Activated T-helper 17 cell treated with anti-CD3 and anti-CD28 coated beads, Interleukin-2, amount 50 U/mL, for 72 hours (primary cell): ENCODE data around the gene RAB36. TPM values are rescaled to one million over a fixed set of nuclear protein-coding genes. Genes with fewer than 3 reads are reported as not detected.
A peak's percentile ranks its signal among the peaks of the same experiment; 100 is the strongest.

Experiments
- ATAC-seq: fragments of 150-1000 bp; cut with Tn5 transposase; replicated peaks from 2 replicates; pipeline ENCODE4 v1.10.0; 2021; ENCODE audit warnings: mild to moderate bottlenecking, moderate library complexity
- H3K27ac Mint-ChIP-seq: one replicate; pipeline ENCODE4 v1.8.0; 2022; ENCODE audit warnings: mixed read lengths
- H3K27me3 Mint-ChIP-seq: one replicate; pipeline ENCODE4 v1.8.0; 2022; ENCODE audit warnings: mixed read lengths
- H3K36me3 Mint-ChIP-seq: one replicate; pipeline ENCODE4 v1.8.0; 2022; ENCODE audit warnings: low read depth, mild to moderate bottlenecking, mixed read lengths
- H3K4me1 Mint-ChIP-seq: one replicate; pipeline ENCODE4 v1.8.0; 2022; ENCODE audit warnings: mixed read lengths
- H3K4me3 Mint-ChIP-seq: one replicate; pipeline ENCODE4 v1.8.0; 2022; ENCODE audit warnings: mild to moderate bottlenecking, mixed read lengths
- H3K9me3 Mint-ChIP-seq: one replicate; pipeline ENCODE4 v1.8.0; 2022; ENCODE audit warnings: mixed read lengths
- total RNA-seq, 2 donors: library from RNA; stranded (reverse); gene quantifications; one replicate each; pipeline ENCODE4 v1.2.3, GENCODE V29; 2022

The RAB36 gene
- total RNA-seq, 2 donors from 2014 or later: 0.61 to 0.80 TPM

DNA sequence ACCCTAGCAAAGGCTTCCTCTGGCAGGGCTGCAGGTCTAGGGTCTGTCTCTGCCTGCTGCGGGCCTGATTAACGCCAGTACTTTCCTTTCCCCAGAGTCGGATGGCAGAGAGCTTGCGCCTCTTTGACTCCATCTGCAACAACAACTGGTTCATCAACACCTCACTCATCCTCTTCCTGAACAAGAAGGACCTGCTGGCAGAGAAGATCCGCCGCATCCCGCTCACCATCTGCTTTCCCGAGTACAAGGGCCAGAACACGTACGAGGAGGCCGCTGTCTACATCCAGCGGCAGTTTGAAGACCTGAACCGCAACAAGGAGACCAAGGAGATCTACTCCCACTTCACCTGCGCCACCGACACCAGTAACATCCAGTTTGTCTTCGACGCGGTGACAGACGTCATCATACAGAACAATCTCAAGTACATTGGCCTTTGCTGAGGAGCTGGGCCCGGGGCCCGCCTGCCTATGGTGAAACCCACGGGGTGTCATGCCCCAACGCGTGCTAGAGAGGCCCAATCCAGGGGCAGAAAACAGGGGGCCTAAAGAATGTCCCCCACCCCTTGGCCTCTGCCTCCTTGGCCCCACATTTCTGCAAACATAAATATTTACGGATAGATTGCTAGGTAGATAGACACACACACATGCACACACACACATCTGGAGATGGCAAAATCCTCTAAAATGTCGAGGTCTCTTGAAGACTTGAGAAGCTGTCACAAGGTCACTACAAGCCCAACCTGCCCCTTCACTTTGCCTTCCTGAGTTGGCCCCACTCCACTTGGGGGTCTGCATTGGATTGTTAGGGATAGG is 22.1 kb upstream of the RAB36 start:
- H3K4me3 Mint-ChIP-seq: no peak overlapping the region
- ATAC-seq: no peak
- H3K9me3 Mint-ChIP-seq: peaks cover 6% of the 10 kb centered on the region
- H3K27ac Mint-ChIP-seq: no peak overlapping the region
- no peaks in the 10 kb centered on the region for H3K36me3 Mint-ChIP-seq
- peaks cover 8% of the 10 kb centered on the region for H3K4me1 Mint-ChIP-seq
- no peaks in the 10 kb centered on the region for H3K27me3 Mint-ChIP-seq

DNA sequence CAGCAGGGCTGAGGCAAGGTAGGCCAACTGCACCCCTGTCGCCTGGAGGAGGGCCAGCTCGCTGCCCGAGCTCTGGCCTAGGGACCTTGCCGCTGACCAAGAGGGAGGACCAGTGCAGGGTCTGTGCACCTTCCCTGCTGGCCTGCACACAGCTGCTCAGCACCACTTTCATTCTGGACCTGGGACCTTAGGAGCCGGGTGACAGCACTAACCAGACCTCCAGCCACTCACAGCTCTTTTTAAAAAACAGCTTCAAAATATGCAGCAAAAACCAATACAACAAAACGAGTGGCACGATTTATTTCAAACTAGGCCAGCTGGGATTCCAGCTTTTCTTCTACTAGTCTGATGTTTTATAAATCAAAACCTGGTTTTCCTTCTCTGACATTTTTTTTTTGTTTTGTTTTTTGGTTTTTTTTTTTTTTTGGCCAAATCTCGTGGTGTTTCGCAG is 21.4 kb upstream of the RAB36 start:
- Mint-ChIP-seq H3K4me3 (no peak overlapping the region), H3K27me3 (no peaks in the 10 kb centered on the region)
- no peak for ATAC-seq

DNA sequence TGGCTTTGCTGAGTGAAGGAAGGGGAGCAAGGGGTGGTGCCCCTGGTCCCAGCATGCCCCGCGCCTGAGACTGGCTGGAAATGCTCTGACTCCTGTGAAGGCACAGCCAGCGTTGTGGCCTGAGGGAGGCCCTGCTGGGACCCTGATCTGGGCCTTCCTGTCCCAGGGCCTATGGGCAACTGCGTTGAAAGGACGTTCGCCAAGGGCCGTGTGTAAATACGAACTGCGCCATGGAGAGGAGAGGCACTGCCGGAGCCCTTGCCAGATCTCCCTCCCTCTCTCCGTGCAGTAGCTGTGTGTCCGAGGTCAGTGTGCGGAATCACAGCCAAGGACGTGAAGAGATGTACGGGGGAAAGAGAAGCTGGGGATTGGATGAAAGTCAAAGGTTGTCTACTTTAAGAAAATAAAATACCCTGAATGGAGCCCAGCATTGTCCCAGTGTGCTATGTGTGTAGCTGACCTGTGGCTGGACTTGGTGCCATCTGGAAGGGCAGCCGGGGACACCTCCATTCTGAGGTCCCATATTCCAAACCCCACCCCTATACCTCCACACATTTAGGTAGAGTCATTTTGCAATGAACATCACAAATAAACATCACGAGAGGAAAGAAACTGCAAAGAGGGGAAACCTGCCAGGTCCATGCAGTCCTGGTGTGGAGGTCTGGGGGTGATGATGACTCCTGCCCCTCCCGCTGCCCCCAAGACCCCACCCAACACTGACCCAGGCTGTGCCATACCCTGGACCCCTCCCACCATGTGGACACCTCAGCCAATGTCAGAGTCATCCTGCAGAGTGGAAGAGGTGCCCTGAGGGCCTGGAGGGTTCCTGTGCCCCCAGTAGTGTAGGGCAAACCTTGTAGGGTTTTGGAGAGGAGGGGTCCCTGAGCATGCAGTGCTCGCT is 20.4 kb upstream of the RAB36 start:
- no peak overlapping the region for H3K27ac Mint-ChIP-seq
- H3K4me3 Mint-ChIP-seq: no peak overlapping the region
- peaks cover under 1% of the 10 kb centered on the region for H3K4me1 Mint-ChIP-seq
- no peaks in the 10 kb centered on the region for H3K36me3 Mint-ChIP-seq
- no peaks in the 10 kb centered on the region for H3K27me3 Mint-ChIP-seq
- ATAC-seq: no peak
- no peaks in the 10 kb centered on the region for H3K9me3 Mint-ChIP-seq

More for the DNA sequence above, 21.4 kb upstream of the RAB36 start:
- Mint-ChIP-seq H3K4me1 (peaks cover 8% of the 10 kb centered on the region), H3K27ac (no peak overlapping the region), H3K9me3 (peaks cover 6% of the 10 kb centered on the region), H3K36me3 (no peaks in the 10 kb centered on the region)

DNA sequence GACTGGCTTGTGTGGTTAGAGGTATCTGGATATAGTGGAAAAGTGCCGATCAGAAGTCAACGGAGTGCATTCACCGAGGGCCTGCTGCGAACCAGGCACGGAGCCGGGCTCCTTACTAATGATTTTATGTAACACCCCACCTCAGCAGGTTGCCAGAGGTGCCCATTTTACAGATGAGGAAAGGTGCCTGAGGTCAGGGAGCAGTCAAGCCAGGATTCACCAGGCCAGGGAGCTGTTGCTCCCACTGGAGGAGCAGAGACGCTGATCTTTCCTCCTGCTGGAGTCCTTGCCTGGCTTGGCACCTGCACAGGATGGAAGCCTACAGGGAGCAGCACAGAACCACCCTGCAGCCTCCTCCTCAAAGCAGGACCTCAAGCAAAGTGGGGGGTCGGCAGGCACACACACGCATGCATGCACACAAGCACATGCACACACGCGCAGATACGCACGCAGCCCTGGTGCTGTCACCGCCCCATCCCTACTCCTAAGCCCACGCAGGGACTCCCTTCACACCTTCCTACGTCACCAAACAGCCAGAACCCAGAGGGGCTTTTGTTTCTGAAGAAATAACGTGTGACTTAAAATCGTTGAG is 19.7 kb upstream of the RAB36 start:
- Mint-ChIP-seq H3K9me3 (no peaks in the 10 kb centered on the region), H3K36me3 (no peaks in the 10 kb centered on the region), H3K4me1 (no peaks in the 10 kb centered on the region), H3K27me3 (no peaks in the 10 kb centered on the region), H3K27ac (no peak overlapping the region), H3K4me3 (no peak overlapping the region)
- ATAC-seq: no peak

DNA sequence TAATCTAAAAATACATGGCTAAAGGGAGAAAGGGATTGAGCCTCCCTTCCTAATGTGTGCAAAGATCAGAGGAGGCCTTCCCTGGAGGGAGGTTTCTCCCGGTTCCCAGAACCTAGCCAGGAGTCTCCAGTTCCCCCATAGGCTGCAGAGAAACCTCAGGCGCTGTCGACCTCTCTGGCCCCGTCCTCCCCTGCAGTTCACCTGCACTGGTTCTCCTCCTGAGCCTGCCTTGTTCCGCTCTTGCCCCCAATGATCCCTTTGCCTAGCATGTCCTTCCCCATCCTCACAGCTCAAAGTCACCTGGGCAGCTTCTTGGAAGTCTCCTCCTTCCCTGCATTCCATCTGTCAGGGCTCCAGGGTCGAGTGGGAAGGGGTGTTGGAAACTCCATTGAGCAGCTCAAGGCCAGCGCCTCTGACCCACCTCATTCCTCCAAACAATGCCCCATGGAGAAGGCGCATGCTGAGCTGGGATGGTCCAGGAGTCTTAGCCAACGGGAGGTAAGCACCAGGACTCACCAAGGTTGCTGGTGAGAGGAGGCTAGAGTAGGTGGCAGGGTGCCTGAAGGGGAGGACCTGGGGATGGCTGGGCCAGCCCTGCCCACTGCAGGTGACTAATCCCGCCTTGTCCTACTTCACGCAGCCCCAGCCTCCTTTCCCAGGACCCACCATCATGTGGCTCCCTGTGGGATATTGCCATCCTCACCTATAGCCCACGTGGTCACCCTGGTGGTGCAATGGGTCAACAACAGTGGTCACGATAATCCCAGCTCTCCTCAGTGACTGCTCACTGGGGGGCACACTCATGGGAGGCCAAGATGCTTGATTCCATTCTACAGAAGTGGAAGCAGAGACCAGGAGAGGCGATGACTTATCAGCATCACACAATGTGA is 18.9 kb upstream of the RAB36 start:
- Mint-ChIP-seq H3K9me3 (no peaks in the 10 kb centered on the region), H3K27ac (no peak overlapping the region)
- no peak for ATAC-seq

DNA sequence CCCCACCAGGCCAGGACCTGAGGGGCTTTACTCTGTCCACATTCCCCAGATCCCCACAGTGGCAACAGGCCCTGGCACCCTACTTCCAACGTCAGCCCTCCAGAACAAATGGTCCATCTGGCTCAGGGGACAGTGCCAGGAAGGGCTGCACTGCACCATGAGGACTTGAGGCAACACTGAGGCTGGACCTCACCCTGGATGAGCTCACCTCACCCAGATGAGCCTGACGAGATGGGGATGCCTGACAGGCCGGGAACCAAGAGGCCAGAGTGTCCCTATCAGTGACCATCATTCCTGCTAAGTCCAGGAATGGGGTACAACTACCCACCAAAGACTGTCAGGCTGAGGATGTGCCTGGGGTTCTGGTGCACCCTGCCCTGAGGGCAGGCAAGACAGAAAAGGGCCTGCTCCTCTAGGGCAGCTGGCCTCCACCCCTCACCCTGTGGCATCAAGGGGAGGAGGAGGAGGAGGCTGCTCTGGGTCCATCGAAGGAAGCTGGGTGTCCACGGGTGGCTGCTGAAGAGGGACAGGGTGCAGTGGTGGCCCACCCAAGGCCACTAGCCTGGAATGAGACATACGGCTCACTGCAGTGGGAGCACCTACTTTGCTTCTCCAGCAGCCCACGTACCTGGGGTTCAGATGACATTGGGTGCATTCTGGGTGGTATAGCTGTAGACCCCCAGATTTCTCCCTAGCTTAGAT is 18.1 kb upstream of the RAB36 start:
- Mint-ChIP-seq H3K9me3 (no peaks in the 10 kb centered on the region), H3K27me3 (no peaks in the 10 kb centered on the region), H3K4me3 (no peak overlapping the region), H3K4me1 (no peaks in the 10 kb centered on the region), H3K36me3 (no peaks in the 10 kb centered on the region), H3K27ac (no peak overlapping the region)
- no peak for ATAC-seq

More for the DNA sequence above, 18.9 kb upstream of the RAB36 start:
- no peaks in the 10 kb centered on the region for H3K27me3 Mint-ChIP-seq
- H3K36me3 Mint-ChIP-seq: no peaks in the 10 kb centered on the region
- no peak overlapping the region for H3K4me3 Mint-ChIP-seq
- no peaks in the 10 kb centered on the region for H3K4me1 Mint-ChIP-seq

DNA sequence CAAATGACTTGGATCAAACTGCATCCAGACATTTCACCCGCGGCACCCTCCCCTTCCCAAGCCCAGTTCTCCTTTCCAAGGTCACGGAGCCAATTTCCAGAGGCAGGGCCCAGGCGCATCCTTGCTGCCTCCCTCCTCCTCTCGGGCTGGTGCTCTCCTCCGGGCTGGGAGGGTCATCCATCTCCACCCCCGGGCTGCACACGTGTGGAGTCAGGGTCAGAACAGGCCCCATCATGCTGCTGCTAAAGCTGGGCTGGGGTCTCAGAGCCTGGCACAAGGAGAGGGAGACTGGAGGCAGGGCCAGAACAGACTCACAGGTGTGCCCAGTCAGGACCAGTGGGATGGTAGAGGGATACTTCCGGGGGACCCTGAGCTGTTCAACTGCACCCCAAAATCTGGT is 17.5 kb upstream of the RAB36 start:
- ATAC-seq: no peak
- no peaks in the 10 kb centered on the region for H3K4me1 Mint-ChIP-seq
- no peaks in the 10 kb centered on the region for H3K27me3 Mint-ChIP-seq
- H3K4me3 Mint-ChIP-seq: no peak overlapping the region
- no peaks in the 10 kb centered on the region for H3K9me3 Mint-ChIP-seq
- H3K27ac Mint-ChIP-seq: no peak overlapping the region
- H3K36me3 Mint-ChIP-seq: no peaks in the 10 kb centered on the region

DNA sequence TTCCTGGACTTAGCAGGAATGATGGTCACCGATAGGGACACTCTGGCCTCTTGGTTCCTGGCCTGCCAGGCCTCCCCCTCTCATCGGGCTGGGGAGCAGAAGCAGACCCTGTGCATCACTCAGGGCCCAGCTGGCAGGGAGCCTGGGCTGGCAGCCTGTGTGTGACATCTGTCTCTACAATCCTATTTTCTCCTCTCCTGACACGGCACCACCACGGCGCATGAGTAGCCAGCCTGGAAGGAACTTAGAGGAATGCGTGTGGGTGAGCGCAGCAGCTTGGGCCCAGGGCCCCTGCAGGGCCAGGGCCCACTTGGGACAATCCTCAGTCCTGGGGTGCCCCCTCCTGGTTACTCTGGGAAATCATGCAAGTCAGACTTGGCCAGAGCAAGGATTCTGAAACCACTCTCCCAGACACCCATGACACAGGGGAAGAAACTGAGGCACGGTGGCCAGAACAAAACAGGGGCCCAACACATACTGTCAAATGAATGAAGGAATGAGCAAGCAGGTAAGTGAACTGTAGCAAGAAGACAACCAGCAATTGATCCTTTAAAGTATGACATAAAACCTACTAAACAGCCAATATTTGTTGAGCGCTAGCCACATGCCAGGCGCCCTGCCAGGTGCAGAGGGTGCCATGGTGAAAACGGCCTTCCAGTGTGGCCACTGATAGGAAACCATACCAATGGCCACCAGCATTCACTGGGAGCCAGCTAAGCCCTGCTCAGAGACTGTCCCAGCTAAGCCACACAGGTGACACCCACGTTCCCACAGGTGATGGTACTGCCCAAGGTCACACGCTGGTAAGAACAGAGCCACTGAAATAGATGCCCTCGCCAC is 16.8 kb upstream of the RAB36 start:
- Mint-ChIP-seq H3K4me3 (no peak overlapping the region), H3K27ac (no peak overlapping the region), H3K36me3 (no peaks in the 10 kb centered on the region), H3K9me3 (no peaks in the 10 kb centered on the region), H3K27me3 (no peaks in the 10 kb centered on the region), H3K4me1 (no peaks in the 10 kb centered on the region)
- ATAC-seq: peak; percentile 77

DNA sequence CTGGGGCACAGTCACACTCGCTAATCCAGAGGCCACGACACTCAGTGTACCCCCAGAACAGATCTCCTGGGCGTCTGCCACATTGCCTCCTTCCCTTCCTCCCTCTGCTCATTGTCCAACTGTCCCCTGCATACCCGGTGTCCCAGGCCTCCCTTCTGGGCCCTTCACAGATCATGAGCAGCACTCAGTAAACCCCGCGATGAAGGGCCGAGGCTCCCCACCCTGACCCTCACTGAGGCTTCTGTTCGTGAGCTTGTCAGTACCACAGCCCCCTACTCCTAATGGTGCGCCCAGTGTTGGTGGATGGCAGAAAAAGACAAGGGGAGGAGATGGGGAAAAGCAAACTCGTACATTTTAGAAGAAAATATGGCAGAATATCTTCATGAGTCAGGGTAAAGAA is 16.1 kb upstream of the RAB36 start:
- H3K9me3 Mint-ChIP-seq: no peaks in the 10 kb centered on the region
- no peaks in the 10 kb centered on the region for H3K4me1 Mint-ChIP-seq
- H3K36me3 Mint-ChIP-seq: no peaks in the 10 kb centered on the region
- no peak for ATAC-seq
- no peaks in the 10 kb centered on the region for H3K27me3 Mint-ChIP-seq
- H3K4me3 Mint-ChIP-seq: no peak overlapping the region
- no peak overlapping the region for H3K27ac Mint-ChIP-seq

DNA sequence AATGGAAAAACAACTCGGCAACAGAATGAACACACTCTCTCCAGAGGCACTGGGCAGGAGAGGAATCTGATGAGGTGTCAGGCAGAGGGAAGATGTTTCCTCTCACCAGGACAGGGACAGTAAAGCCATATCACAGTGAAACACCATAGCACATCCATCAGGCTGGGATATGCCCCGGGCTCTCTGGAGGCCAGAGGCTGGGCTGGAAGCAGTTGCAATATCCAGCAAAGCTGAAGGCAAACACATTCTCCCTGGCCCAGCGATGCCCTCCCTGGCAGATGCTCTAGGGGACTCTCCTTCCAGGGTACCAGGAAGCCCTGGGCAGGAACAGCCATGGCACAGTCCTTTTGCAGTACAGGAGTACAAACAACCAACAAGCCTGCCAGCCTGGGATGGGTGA is 14.6 kb upstream of the RAB36 start:
- Mint-ChIP-seq H3K4me1 (no peaks in the 10 kb centered on the region), H3K27ac (no peak overlapping the region), H3K9me3 (no peaks in the 10 kb centered on the region), H3K27me3 (no peaks in the 10 kb centered on the region), H3K4me3 (no peak overlapping the region), H3K36me3 (no peaks in the 10 kb centered on the region)
- ATAC-seq: no peak

DNA sequence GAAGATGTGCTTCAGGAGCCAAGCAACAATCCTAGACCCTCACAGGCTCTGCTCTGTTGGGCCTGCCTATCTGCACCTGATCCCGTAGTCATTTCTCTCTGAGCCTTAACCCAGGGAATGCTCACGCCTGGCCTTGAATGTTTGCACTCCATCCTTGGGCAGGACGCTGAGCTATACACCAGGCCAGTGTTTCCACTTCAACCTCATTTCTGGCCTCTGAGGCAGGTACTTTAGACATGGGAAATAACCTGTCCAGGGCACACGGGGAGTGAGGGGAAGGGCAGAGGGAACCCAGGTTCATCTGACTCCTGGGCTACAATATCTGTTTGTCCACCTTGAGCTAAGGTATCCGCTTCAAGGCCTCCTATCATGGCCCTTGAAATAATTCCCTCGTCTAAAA is 13.3 kb upstream of the RAB36 start:
- no peaks in the 10 kb centered on the region for H3K36me3 Mint-ChIP-seq
- no peaks in the 10 kb centered on the region for H3K27me3 Mint-ChIP-seq
- ATAC-seq: no peak
- no peaks in the 10 kb centered on the region for H3K9me3 Mint-ChIP-seq
- H3K4me1 Mint-ChIP-seq: no peaks in the 10 kb centered on the region
- H3K27ac Mint-ChIP-seq: no peak overlapping the region
- no peak overlapping the region for H3K4me3 Mint-ChIP-seq

DNA sequence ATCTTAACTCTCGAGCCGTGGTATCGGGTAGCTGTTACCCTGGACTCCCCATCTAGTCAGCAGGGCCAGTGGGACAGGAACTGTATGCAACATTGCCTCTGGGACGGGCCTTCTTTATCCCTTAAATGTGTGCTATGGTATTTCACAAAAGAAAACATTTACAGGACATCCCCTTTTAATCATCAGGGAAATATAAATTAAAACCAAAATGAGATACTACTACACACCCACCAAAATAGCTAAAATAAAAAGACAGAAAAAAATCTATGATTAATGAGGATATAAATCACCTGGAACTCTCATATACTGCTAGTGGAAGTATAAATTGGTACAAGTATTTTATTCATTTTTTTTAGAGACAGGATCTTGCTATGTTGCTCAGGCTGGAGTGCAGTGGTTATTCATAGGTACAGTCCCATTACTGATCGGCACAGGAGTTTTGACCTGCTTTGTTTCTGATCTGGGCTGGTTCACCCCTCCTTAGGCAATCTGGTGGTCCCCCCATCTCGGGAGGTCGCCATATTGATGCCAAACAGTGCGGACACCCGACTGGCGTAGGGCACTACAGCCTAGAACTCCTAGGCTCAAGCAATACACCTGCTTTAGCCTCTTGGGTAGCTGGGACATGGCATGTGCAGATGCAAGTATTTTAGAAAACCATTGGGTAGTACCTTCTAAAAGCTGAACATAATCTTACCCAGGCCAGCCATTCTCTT is 12.7 kb upstream of the RAB36 start:
- ATAC-seq: no peak
- H3K27ac Mint-ChIP-seq: no peak overlapping the region
- H3K4me3 Mint-ChIP-seq: no peak overlapping the region
- H3K36me3 Mint-ChIP-seq: no peaks in the 10 kb centered on the region
- no peaks in the 10 kb centered on the region for H3K4me1 Mint-ChIP-seq
- no peaks in the 10 kb centered on the region for H3K27me3 Mint-ChIP-seq
- H3K9me3 Mint-ChIP-seq: no peaks in the 10 kb centered on the region
